Fibroblast of peridontal ligament (primary cell): ENCODE data around the gene TSHR.
A peak's percentile ranks its signal among the peaks of the same experiment; 100 is the strongest.
"Not testable (repeated sequence)": the region's sequence is repeated elsewhere in the genome, so short reads cannot be mapped to it uniquely, and the experiment has no call there.

ENCODE experiments used
- DNase-seq: peaks from one replicate; pipeline ENCODE4 v3.0.0-alpha.2; 2010; ENCODE audit errors: extremely low read depth

The TSHR gene

DNA sequence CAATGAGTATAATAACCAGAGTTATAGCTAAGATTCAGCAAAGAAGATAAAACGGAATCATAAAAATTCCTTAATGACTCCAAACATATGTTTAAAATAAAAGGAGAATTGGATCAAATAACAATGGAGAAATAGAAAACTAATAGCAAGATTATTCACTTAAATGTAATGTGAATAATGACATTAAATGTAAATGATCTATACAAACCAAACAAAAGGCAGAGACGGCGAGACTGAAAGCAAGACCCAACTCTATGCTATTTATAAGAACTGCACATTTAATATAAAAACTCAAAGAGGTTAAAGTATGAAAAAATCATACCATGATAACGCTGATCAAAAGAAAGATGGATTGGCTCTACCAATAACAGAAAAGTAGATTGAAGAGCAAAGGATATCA lies 3.9 kb upstream of the TSHR start:
- DNase-seq, result no peak

DNA sequence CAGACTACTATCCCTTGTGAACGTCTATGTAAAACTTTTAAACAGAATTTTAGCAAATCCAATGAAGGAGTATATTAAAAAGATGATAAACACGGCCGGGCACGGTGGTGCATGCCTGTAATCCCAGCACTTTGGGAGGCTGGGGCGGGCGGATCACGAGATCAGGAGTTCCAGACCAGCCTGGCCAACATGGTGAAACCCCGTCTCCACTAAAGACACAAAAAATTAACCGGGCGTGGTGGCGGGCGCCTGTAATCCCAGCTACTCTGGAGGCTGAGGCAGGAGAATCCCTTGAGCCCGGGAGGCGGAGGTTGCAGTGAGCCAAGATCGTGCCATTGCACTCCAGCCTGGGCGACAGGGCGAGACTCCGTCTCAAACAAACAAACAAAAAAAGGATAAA lies 2.2 kb upstream of the TSHR start:
- DNase-seq, result not testable (repeated sequence)

DNA sequence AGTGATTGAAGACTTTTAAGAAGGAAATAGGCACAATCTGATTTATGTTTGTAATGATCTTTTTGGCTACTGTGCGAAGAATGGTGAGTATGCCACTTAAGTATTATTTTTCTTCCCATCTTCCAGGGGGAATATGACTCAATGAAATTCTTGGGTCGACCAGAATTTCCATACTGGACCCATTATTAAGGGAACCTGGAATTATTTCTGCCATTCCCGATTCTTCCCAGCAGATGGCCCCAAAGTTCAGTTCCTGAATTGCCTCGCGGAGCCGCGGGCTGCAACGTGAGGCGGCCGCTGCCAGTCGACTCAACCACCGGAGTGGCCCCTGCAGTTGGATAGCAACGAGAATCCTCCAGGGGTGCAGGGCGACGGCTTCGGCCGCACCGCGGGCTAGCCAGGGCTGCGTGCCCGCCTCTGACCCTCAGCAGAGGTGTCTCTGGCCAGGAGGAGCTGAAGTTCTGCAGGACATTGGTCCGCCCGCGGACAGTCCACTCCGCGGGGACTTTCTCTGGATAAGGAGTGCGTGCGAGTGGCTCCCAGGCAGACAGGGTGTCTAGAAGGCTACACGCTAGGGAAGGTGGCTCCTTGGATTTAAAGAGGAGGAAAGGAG lies 628 bp upstream of the TSHR start:
- DNase-seq, result peak; percentile 90

DNA sequence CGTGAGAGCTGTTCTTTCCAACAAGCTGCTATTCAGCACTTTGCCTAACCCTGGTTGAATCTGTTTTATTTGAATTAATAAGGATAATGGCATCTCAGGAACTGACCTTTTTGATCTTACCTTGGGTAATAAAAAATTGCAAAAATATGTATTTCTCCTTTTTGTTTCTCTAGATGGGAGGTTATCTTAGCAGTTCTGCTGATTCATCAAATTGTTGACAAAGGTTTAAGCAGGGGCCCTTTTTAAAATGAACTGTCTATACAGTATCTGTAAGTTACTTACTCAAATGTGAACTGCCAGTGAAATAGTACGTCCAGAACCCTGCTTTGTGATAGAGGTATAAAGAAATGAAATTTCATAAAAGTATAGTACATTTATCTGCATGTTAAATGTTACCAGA lies 681 bp downstream of the TSHR start:
- no peak for DNase-seq

DNA sequence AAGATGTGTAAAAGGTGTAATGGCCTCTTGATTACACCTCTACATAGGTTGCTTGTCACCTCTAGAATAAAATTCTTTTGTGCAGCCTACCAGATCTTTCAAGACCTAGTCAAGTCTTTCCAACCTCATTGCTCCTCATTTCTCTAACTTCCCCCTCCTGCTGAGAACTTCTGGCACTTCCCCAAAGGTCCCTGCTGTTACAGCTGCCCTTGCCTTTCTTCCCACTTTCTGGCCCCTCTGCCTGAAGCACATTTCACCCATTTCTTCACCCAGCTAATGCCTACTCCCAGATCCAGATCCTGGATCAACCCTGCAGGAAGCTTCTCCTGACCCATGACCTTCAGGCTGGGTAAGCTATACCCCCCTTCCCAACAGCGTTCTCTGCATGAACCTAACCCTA lies 1.5 kb downstream of the TSHR start:
- no peak for DNase-seq

DNA sequence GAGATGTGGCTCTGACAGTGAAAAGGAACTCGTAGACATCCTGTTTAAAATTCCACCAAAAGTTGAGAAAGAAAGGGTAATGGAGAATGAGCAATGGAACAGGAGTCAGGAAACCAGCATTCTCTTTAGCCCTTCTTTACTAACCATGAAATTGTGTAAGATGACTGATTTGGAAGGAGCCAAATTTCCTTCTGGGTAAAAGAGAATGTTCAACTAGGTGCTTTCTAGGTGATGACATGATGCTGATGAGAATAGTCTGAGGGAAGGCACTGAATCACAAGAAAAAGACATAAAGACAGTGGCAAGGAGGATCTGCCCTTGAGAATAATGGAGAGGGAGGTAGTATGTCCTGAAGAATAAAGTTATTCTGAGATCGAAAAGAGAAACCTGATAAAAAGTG lies 2.2 kb downstream of the TSHR start:
- DNase-seq, result no peak

DNA sequence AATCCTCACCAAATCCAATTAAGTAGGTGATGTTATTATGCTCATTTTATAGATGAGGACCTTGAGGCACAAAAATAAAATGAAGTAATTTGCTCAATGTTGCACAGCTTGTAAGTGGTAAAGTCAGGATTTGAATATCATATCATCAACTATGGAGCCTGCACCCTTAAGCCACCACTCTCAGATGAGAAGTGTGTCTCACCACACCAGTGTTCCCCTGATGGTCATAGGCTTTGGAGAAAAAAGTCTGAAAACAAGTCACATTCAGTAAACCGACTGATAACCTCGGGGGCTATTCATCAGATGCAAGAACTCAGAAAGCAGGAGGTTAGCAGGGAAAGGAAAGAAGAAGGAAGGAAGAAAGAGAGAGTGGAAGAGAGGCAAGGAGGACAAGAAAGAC lies 2.8 kb downstream of the TSHR start:
- no peak for DNase-seq

DNA sequence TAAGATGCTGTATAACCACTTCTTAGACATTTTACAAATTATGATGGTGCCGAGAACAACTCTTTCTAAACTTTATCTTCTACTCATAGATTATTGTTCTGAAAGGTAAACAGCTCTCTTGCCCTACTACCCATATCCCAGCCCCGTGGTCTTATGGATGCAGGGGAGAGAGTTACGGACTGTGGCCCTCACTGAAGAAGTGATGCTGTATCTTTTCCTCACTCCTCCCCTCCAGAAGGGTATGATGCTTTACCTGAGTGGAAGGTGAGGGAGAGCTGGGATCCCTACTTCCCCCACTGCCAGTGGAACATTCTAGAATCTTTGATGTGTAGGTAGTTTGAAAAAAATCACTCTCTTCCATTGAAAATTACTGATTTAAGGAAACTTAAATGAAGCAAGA lies 3.5 kb downstream of the TSHR start:
- DNase-seq, result no peak

DNA sequence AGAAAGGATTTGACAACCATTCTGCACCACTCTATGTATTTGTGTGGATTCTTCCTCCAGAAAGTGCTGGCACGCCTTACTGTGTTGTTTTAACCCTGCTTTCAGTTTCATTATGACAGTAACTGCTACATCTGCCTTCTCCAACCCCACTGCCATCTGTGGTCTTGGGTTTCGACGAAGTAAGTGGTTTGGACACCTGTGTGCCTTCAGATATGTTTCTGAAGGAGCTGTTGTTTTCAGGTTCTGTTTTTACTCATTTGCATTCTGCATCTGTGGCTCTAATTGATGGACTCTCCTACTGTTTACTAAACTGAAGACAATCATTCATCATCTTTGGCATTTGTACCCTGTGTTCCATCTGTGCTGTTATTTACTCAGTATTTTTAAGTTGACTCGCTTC lies 4.1 kb downstream of the TSHR start:
- DNase-seq, result no peak

DNA sequence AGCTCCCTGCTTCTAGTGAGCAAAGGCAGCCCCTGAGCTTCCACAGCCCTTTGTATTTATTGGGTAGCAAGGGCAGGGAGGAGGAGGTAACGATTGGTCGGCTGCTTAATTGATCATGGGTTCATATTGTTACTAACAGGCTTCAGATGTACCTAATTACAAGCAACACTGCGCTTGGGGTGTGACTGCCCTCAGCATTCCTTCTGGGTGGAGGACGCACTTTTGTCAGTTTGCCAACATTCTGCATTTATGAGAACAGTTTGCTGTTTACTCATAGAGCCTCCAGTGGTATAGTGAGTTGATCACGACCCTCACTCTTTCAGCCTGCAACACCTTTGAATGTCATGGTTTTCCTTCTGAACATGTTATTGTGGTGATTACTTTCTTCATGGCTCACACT lies 9.6 kb downstream of the TSHR start:
- no peak for DNase-seq

DNA sequence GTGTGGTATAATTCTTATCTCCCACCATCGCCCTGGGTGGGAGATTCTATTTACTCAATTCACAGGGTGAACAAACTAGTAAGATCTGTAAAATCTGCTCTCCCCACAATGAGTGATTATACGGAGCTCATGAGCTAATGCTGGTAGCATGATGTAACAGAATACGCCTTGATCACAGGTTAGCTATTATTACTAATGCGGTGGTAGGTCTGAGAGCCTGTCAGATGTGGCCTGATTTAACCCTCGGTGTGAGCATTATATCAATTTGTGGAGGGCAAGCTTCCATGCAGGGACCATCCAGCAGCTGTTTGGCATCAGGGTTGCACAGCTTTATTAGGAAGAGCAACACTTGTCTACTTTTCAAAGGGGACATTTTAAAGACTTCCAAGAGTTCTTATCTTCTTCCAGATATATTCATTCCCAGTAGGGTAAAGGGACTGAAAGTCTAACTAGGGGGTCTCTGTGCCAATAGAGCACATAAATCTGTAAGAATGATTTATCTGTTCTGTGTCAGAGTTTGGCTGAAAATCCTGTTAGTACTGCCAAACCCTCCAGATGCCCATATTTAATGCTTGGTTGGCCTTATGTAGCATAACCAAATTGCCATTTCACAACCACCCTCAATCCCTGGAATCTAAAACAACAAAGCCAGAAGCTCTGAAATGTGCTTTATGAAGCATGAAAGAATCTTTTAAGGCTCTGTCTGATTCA lies 18.7 kb downstream of the TSHR start:
- peak; percentile 79 for DNase-seq

DNA sequence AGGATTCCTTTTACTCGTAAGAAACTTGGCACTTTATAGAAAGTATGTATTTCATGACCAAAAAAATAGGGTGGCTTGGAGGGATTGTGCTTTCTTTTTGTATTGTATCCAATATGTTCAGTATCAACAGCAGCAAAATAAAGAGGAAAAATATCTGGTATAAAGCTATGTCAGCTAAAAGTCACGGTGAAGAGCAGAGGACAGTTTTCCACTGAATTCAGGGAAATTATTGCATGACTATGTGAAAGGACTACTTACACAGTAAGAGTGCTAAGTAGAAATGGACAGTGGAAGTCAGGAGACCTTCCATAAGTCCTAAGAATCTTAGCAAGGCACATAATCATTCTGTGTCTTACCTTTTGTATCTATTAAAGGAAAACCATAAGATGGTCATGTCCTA lies 19.3 kb downstream of the TSHR start:
- DNase-seq, result no peak

DNA sequence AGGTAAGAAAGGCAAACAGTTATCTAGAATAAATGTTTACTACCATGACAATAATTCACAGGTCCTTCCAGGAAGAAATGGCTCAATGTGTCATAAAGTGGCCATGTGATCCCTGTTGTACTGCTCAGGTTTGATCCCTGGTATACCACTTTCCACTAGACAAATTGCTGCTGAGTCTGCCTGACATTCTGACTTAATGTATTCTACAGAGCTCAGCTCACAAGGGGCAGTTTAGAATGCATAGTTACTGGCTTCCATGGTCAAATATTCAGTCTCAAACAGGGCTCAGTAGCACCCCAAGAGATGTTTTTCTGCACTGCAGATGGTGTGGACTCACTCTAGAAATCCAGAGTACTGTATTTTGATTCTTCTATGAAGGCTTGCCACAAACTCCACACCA lies 21.8 kb downstream of the TSHR start:
- no peak for DNase-seq

DNA sequence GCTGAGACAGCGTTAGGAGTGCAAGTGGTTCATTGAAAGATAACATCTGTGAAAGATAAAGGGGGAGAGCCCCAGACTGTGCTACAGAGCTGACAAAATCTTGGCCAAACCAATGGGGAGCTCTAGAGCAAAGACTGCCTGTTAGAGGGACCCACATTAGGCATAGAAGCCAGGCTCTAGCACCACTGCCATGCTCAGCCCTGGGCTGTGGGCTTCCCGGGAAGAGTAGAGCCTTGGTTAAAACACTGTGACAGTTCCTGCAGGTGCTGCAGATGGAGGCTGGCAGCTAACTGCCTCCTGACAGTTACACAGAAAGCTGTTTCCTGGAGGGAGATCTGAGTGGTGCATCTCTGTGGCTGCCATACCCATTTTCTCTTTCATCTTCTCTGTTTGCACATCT lies 23.0 kb downstream of the TSHR start:
- no peak for DNase-seq

DNA sequence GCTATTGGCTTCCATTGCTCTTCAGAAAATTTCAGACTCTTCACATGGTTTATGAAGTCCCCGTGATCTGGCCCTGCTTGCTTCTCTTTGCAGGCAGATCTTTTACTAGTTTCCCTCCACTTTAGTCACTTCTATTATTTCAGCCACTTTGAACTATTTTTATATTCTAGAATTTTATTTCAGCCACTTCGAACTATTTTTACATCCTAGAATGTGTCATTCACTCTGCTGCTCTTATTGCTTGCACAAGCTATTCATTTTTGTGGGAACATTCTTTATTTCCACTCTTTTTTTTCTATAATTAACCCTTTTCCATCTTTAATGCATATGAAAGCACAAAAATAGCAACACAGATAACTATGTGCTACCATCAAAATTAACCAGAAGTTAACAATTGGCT lies 24.5 kb downstream of the TSHR start:
- DNase-seq, result no peak

DNA sequence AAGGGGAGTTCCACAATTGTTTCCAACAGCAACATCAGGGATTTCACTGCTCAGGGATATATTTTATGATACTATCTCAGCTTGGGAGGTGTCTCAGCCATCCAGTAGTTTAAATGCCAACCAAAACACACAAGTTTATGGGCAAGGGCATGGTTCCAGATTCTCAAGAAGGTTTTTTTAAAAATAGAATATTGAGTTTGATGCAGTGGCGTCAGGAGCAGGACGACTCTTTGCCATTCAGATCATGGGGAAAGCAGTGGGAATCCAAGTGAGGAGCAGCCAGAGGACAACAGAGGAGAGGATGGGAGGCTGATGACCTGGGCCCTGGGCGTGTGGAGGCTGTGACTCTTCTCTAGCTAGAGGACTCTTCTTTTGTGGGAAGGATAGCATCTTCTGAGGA lies 25.7 kb downstream of the TSHR start:
- DNase-seq, result no peak

DNA sequence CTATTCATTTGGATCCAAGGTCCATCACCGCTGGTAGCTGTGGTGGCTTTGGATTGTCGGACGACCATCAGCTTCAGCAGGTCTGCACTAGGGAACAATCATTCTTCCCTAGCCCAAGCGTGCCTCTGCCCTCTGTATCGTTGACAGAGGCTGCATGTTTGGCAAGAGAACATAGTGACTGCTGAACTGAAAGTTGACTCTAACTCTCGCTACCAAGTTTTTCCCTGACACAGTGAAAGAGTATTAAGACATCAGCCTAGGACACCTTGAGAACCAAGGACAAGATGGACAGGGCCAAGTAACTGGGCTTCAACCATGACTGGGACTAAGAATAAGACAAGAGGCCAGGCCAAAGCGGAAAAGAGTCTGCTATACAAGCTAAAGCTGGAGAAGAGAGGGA lies 26.3 kb downstream of the TSHR start:
- no peak for DNase-seq

DNA sequence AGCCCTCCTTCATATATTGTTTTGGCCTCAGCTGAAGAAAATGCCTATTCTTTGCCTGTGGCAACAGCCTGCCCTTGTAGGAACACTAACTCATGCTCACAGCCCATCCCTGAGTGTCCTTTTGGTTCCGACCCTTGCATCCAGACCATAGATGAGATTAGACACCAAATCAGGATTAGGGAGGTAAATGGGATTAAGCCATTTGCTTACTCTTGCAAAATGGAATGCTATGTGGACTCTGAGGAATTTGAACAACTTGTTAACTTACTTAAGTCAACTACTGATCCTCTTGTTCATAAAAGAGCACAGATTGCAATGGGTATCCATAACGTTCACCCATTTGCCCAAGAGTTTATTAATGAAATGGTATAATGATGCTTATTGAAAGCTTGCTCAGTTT lies 27.3 kb downstream of the TSHR start:
- DNase-seq, result no peak

DNA sequence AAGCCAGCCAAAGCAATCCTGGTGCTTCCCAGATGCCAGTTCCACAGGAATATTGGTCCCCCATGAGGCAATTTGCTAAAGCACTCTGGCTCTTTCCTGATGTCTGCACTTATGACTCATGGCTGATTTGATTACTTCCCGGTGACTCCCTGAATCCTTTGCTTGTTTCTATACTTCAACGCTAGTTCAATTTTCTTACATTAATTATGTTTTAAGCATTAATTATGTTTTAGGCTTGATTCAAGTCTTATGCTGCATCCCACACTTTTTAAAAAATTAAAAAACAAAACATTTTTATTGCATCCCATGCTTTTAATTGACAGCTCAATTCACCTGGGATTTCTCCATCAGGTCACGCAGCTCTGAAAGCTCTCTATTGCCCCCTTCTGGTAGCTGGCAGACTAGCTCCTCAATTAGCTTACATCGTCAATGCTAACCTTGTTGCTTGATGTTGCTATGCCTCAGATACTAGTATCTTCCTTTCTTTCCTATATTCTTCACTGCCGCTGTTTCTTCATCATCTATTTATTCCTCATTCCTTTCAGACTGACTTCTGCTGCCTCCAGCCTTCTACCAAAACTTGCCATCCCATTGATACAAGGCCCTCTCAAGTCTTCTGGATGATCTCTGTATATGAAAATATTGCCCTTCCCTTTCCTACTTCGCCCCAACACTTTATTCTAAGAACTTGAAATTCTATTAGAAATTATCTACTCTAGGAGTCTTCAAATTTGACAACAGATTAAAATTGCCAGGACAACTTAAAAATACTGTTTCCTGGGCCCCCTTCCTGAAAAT lies 32.0 kb downstream of the TSHR start:
- peak; percentile 87 for DNase-seq

DNA sequence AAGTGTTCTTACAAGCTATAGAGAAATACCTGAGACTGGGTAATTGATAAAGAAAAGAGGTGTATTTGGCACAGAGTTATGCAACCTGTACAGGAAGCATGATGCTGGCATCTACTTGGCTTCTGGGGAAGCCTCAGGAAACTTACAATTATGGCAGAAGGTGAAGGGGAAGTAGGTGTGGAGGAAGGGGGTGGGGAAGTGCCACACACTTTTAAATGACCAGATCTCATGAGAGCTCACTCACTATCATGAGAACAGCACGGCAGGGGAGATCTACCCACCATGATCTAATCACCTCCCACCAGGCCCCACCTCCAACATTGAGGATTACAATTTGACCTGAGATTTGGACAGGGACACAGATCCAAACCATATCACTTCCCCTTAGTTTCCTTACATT lies 32.8 kb downstream of the TSHR start:
- no peak for DNase-seq

DNA sequence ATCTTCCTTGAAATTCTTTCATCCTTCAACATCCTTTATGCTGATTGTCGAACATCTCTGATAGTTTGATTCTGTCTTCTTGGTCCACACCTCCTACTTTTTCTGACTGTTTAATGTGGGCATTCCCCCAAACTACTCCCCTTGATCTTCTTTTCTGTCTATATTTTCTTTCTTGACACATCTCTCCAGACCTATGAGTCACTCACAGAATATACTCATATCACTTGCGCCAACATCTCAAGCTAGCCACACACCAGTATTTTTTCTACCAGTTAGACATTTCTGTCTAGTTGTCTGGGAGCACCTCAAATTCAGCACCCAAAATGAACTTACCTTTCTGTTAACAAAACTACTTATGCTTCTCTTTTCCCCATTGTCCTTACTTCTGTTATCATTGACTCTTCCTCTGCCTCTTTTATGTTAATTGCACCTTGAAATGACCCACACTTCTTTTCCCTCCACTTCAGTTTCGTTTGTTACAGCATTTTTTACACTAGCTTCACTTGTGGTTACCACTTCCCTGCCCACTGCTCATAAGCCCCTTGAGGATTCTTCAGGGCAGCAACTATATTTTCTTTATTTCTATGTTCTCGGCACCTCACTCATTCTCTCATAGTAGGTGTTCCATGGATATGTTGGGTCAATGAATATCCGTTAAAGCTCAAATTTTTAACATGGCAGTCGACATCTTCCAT lies 33.5 kb downstream of the TSHR start:
- peak; percentile 11 for DNase-seq

DNA sequence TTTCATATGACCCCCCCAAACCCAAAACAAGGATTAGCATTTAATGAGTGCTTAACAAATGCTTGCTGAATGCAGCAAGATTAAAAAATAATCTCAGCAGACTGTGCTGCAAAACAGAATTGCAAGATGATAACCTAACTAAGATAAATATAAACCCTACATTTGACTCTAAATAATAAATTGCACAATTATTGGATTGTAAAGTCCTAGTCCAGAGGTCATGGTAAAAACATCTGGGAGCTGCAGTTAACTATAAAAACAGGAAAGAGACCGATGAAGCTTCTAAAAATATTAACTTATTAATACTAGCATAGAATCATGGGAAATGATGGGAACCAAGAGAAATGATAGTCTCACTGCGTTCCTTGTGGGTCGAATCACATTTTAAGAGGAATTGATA lies 37.2 kb downstream of the TSHR start:
- no peak for DNase-seq
